Trophoblast cell (in vitro differentiated cells and primary cell): ENCODE data around the gene IQCF6.
"Not testable (repeated sequence)": the region's sequence is repeated elsewhere in the genome, so short reads cannot be mapped to it uniquely, and the experiment has no call there.

Experiments used
- DNase-seq, 2 donors: peaks; one replicate each; pipeline ENCODE4 v3.0.0-alpha.2; 2016
- H2AFZ ChIP-seq: 2 replicates; pipeline ENCODE4 v1.6.1; 2013; ENCODE audit warnings: low read length, moderate library complexity, mild to moderate bottlenecking; ENCODE audit not compliant: insufficient read depth, poor library complexity
- H2AK5ac ChIP-seq: 2 replicates; pipeline ENCODE4 v1.6.1; 2013; ENCODE audit warnings: mild to moderate bottlenecking, low read length
- H2BK120ac ChIP-seq: 2 replicates; pipeline ENCODE4 v1.6.1; 2013; ENCODE audit warnings: low read length, mild to moderate bottlenecking, moderate library complexity; ENCODE audit not compliant: insufficient read depth, poor library complexity
- H2BK12ac ChIP-seq: 2 replicates; pipeline ENCODE4 v1.6.1; 2013; ENCODE audit warnings: mild to moderate bottlenecking, low read length, moderate library complexity
- H2BK5ac ChIP-seq: 2 replicates; pipeline ENCODE4 v1.6.1; 2013; ENCODE audit warnings: low read length, low read depth, moderate library complexity, mild to moderate bottlenecking; ENCODE audit not compliant: poor library complexity
- H3K14ac ChIP-seq: 2 replicates; pipeline ENCODE4 v1.6.1; 2013; ENCODE audit warnings: mild to moderate bottlenecking, low read length
- H3K18ac ChIP-seq: 2 replicates; pipeline ENCODE4 v1.6.1; 2013; ENCODE audit warnings: mild to moderate bottlenecking, low read length
- H3K23ac ChIP-seq: 2 replicates; pipeline ENCODE4 v1.6.1; 2013; ENCODE audit warnings: low read length
- H3K27ac ChIP-seq: 2 replicates; pipeline ENCODE4 v1.5.1; 2013; ENCODE audit warnings: low read depth, mild to moderate bottlenecking, inconsistent platforms, low read length, moderate library complexity
- H3K27me3 ChIP-seq: 2 replicates; pipeline ENCODE4 v1.6.1; 2013; ENCODE audit warnings: inconsistent platforms, mild to moderate bottlenecking, low read length, moderate library complexity; ENCODE audit not compliant: insufficient read depth
- H3K36me3 ChIP-seq, 2 experiments: 1 replicate in 1 of 2; 2 replicates in 1 of 2; pipeline ENCODE4 v1.6.1; 2013; ENCODE audit warnings: low read length in 2 of 2, mild to moderate bottlenecking in 2 of 2, moderate library complexity in 1 of 2; ENCODE audit not compliant: insufficient read depth in 2 of 2, control insufficient read depth in 1 of 2
- H3K4ac ChIP-seq: 2 replicates; pipeline ENCODE4 v1.6.1; 2013; ENCODE audit warnings: low read depth, mild to moderate bottlenecking, low read length, moderate library complexity
- H3K4me1 ChIP-seq, 2 experiments: 1 replicate in 1 of 2; 2 replicates in 1 of 2; pipeline ENCODE4 v1.6.1; 2013; ENCODE audit warnings: low read length in 2 of 2, mild to moderate bottlenecking in 2 of 2, moderate library complexity in 1 of 2; ENCODE audit not compliant: insufficient read depth in 2 of 2, control insufficient read depth in 1 of 2
- H3K4me2 ChIP-seq: 2 replicates; pipeline ENCODE4 v1.6.1; 2013; ENCODE audit warnings: inconsistent platforms, mild to moderate bottlenecking, low read length, moderate library complexity
- H3K4me3 ChIP-seq: 2 replicates; pipeline ENCODE4 v1.5.1; 2013; ENCODE audit warnings: mild to moderate bottlenecking, low read depth, low read length, inconsistent platforms
- H3K79me1 ChIP-seq: one replicate; pipeline ENCODE4 v1.6.1; 2013; ENCODE audit warnings: low read length
- H3K79me2 ChIP-seq: 2 replicates; pipeline ENCODE4 v1.6.1; 2013; ENCODE audit warnings: low read length, mild to moderate bottlenecking; ENCODE audit not compliant: control insufficient read depth, insufficient read depth, poor library complexity
- H3K9ac ChIP-seq: 2 replicates; pipeline ENCODE4 v1.6.1; 2013; ENCODE audit warnings: mild to moderate bottlenecking, low read length
- H3K9me3 ChIP-seq: 2 replicates; pipeline ENCODE4 v1.6.1; 2013; ENCODE audit warnings: low read depth, mild to moderate bottlenecking, control low read depth, inconsistent platforms, low read length; ENCODE audit not compliant: insufficient read depth
- H4K12ac ChIP-seq: 2 replicates; pipeline ENCODE4 v1.6.1; 2013; ENCODE audit warnings: low read depth, mild to moderate bottlenecking, low read length, moderate library complexity
- H4K8ac ChIP-seq: 2 replicates; pipeline ENCODE4 v1.6.1; 2013; ENCODE audit warnings: low read depth, mild to moderate bottlenecking, low read length, moderate library complexity
- H4K91ac ChIP-seq: one replicate; pipeline ENCODE4 v1.6.1; 2013; ENCODE audit warnings: low read depth, mild to moderate bottlenecking, low read length, moderate library complexity
- WGBS: extraction: QIAGEN DNeasy Blood & Tissue Kit; methylation state at CpG from one replicate; pipeline ENCODE4 v1.1.7; 2013; ENCODE audit warnings: missing lambda C conversion rate; ENCODE audit not compliant: insufficient read length, insufficient coverage; ENCODE audit errors: extremely low coverage; 5-methylcytosine and 5-hydroxymethylcytosine counted together

Gene IQCF6

GRCh38 chr3:51792206-51792605, 13.2 kb upstream of the IQCF6 start:
- no peak overlapping the region for H2BK120ac ChIP-seq
- no CpG with 5 or more reads among the region's 7 CpGs for WGBS
- no peak overlapping the region for H3K23ac ChIP-seq
- H4K12ac ChIP-seq: no peak overlapping the region
- H2BK5ac ChIP-seq: no peak overlapping the region
- H3K18ac ChIP-seq: no peak overlapping the region
- H2AFZ ChIP-seq: no peak overlapping the region
- H3K9ac ChIP-seq: no peak overlapping the region
- no peak overlapping the region for H3K4me3 ChIP-seq
- no peaks in the 10 kb centered on the region for H3K36me3 ChIP-seq
- H2AK5ac ChIP-seq: no peak overlapping the region
- H3K4me2 ChIP-seq: no peak overlapping the region
- H3K9me3 ChIP-seq: peaks cover 2% of the 10 kb centered on the region
- H2BK12ac ChIP-seq: no peak overlapping the region
- no peak overlapping the region for H3K14ac ChIP-seq
- H3K79me1 ChIP-seq: no peaks in the 10 kb centered on the region
- no peak overlapping the region for H3K4ac ChIP-seq
- H3K27me3 ChIP-seq: no peaks in the 10 kb centered on the region
- no peak overlapping the region for H3K27ac ChIP-seq
- DNase-seq: no peak
- H4K91ac ChIP-seq: no peak overlapping the region
- H4K8ac ChIP-seq: no peak overlapping the region
- H3K79me2 ChIP-seq: no peaks in the 10 kb centered on the region
- H3K4me1 ChIP-seq: no peaks in the 10 kb centered on the region

- DNase-seq: no peak
- H3K27ac ChIP-seq: no peak overlapping the region
- no CpG with 5 or more reads among the region's 1 CpG for WGBS
Measured at GRCh38 chr3:51789437-51789836, 10.4 kb upstream of the IQCF6 start.

GRCh38 chr3:51787576-51787975, 8.5 kb upstream of the IQCF6 start:
- H3K4ac ChIP-seq, H3K18ac ChIP-seq, H3K79me1 ChIP-seq, H2BK5ac ChIP-seq, H2BK120ac ChIP-seq, H2BK12ac ChIP-seq, H4K91ac ChIP-seq, H3K36me3 ChIP-seq, H3K4me3 ChIP-seq, DNase-seq, H2AK5ac ChIP-seq, H3K79me2 ChIP-seq, H3K4me1 ChIP-seq, H3K9me3 ChIP-seq, H3K23ac ChIP-seq, H4K12ac ChIP-seq, H3K9ac ChIP-seq, H3K14ac ChIP-seq, H3K27me3 ChIP-seq, H3K4me2 ChIP-seq, H3K27ac ChIP-seq, H2AFZ ChIP-seq, H4K8ac ChIP-seq: not testable (repeated sequence)

More at GRCh38 chr3:51789437-51789836, 10.4 kb upstream of the IQCF6 start:
- Histone ChIP-seq H3K14ac (no peak overlapping the region), H4K12ac (no peak overlapping the region), H3K36me3 (no peaks in the 10 kb centered on the region), H3K9ac (no peak overlapping the region), H3K4ac (no peak overlapping the region), H2BK12ac (no peak overlapping the region), H3K18ac (no peak overlapping the region), H3K79me2 (no peaks in the 10 kb centered on the region), H2AK5ac (no peak overlapping the region), H3K23ac (no peak overlapping the region), H3K27me3 (no peaks in the 10 kb centered on the region), H2AFZ (no peak overlapping the region), H3K4me1 (no peaks in the 10 kb centered on the region), H4K91ac (no peak overlapping the region), H3K4me3 (no peak overlapping the region), H3K79me1 (no peaks in the 10 kb centered on the region), H3K9me3 (peaks cover 2% of the 10 kb centered on the region), H3K4me2 (no peak overlapping the region), H4K8ac (no peak overlapping the region), H2BK120ac (no peak overlapping the region), H2BK5ac (no peak overlapping the region)

DNA sequence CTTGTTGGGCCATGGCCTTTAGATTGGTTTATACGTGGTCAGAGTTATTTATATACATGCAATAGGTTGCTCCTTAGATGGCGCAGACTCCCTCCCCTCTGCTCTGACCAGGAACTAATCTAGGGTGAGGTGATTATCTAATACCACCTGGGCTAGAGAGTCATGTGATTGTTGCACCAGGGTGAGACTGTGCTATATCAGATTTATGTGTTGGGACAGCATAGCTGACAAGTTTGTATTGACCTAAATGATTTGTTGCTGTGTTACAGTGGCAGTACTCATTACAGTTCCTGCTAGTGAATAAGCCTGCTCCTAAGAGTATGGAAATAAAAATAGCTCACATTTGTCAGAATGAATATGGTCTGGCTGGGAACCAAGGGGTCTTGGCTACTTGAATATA, 7.2 kb upstream of the IQCF6 start:
- Histone ChIP-seq H3K4me3 (no peak overlapping the region), H2BK120ac (no peak overlapping the region), H3K79me1 (no peaks in the 10 kb centered on the region), H2AK5ac (no peak overlapping the region), H2AFZ (no peak overlapping the region), H3K4ac (no peak overlapping the region), H2BK5ac (no peak overlapping the region), H3K79me2 (no peaks in the 10 kb centered on the region), H3K4me1 (no peaks in the 10 kb centered on the region), H3K9me3 (peaks cover 2% of the 10 kb centered on the region), H3K23ac (no peak overlapping the region), H4K12ac (no peak overlapping the region), H3K9ac (no peak overlapping the region), H2BK12ac (no peak overlapping the region), H3K36me3 (no peaks in the 10 kb centered on the region), H3K27me3 (no peaks in the 10 kb centered on the region), H4K91ac (no peak overlapping the region), H4K8ac (no peak overlapping the region), H3K4me2 (no peak overlapping the region), H3K18ac (no peak overlapping the region), H3K27ac (no peak overlapping the region), H3K14ac (no peak overlapping the region)
- DNase-seq: no peak
- no CpG with 5 or more reads among the region's 2 CpGs for WGBS
